Measurements from ENCODE around the gene SCIMP.
"Not testable (repeated sequence)": the region's sequence is repeated elsewhere in the genome, so short reads cannot be mapped to it uniquely, and the experiment has no call there.

The SCIMP gene

GRCh38 chr17:5257124-5257523 lies 22.5 kb upstream of the SCIMP start:
- Histone ChIP-seq H3K9me3 (ENCODE audit: control insufficient read depth, insufficient read depth, low read length) (no peaks in the 10 kb centered on the region), H3K9ac (ENCODE audit: low read depth, low read length) (no peak overlapping the region), H3K27me3 (ENCODE audit: control insufficient read depth, insufficient read depth, low read length) (no peaks in the 10 kb centered on the region), H3K36me3 (ENCODE audit: control insufficient read depth, insufficient read depth, low read length) (no peaks in the 10 kb centered on the region), H3K4me1 (ENCODE audit: control insufficient read depth, insufficient read depth, low read length) (no peaks in the 10 kb centered on the region), H3K4me3 (ENCODE audit: low read depth, low read length) (no peak overlapping the region)

DNA sequence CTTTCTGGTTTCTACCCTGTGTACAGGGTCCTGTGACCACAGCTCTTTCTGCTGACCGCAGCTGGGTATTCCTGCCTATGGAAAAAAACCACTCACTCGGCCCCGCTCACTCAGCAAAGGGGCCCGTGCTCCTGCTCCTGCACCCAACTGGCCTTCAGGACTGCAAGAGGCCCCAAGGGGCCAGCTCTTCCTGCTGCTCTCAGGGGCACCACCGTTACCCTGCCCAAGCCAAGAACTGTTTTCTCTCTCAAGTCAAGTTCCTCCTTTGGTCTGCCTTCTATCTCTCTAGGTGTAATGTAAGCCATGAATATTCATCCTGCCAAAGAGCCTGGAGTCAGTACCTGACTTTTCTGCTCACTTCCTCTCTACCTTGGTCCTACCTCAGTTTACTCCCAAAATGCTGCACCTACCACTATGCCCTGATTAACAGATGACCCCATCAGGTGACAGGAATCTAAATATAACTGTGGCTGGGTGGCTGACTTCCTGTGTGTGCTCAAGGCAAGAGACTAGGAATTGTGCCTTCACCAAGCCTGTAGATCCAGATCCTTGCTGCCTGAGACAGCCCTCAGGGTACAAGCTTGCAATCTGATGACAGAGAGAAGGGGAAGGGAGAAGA lies 20.4 kb upstream of the SCIMP start:
- Histone ChIP-seq H3K9ac (ENCODE audit: low read depth, low read length) (no peak overlapping the region), H3K36me3 (ENCODE audit: control insufficient read depth, insufficient read depth, low read length) (no peaks in the 10 kb centered on the region), H3K4me1 (ENCODE audit: control insufficient read depth, insufficient read depth, low read length) (no peaks in the 10 kb centered on the region), H3K27me3 (ENCODE audit: control insufficient read depth, insufficient read depth, low read length) (no peaks in the 10 kb centered on the region), H3K9me3 (ENCODE audit: control insufficient read depth, insufficient read depth, low read length) (no peaks in the 10 kb centered on the region), H3K4me3 (ENCODE audit: low read depth, low read length) (no peak overlapping the region)

DNA sequence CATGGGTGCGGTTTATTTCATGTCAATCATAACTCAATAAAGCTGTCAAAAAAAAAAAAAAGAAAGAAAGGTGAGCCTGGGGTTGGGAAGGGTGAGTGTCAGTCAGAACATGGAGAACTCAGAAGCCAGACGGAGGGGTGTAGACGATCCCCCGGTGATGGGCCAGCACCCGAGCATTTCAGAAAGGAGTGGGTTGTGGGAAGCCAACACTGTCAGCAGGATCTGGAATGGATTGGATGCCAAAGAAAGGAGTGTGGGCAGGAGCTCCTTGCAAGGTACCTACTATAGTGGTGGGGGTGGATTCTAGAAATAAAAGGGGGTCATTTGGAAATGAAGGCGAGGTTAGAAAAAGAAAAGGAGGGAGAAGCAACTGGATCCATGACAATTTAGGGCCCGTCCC lies 19.8 kb upstream of the SCIMP start:
- H3K4me3 ChIP-seq (ENCODE audit: low read depth, low read length) = no peak overlapping the region
- no peaks in the 10 kb centered on the region for H3K27me3 ChIP-seq (ENCODE audit: control insufficient read depth, insufficient read depth, low read length)
- no peaks in the 10 kb centered on the region for H3K9me3 ChIP-seq (ENCODE audit: control insufficient read depth, insufficient read depth, low read length)
- no peaks in the 10 kb centered on the region for H3K36me3 ChIP-seq (ENCODE audit: control insufficient read depth, insufficient read depth, low read length)
- H3K9ac ChIP-seq (ENCODE audit: low read depth, low read length) = no peak overlapping the region
- H3K4me1 ChIP-seq (ENCODE audit: control insufficient read depth, insufficient read depth, low read length) = no peaks in the 10 kb centered on the region

DNA sequence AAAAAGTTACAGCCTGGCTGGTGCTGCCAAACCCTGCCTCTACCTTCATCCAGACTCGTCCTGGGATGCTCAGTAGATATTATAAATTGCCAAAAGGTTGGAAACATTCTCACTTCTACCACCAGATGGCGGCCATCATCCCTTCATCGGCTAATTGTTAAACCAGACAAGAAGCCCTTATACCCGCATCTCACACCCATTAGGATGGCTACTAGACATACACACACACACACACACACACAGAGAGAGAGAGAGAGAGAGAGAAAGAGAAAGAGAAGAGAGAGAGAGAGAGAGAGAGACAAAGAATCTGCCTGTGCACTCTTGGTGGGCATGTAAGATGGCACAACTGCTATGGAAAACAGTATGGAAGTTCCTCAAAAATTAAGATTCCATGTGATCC lies 15.0 kb upstream of the SCIMP start:
- Histone ChIP-seq H3K9ac (ENCODE audit: low read depth, low read length) (no peak overlapping the region), H3K9me3 (ENCODE audit: control insufficient read depth, insufficient read depth, low read length) (no peaks in the 10 kb centered on the region), H3K36me3 (ENCODE audit: control insufficient read depth, insufficient read depth, low read length) (no peaks in the 10 kb centered on the region), H3K27me3 (ENCODE audit: control insufficient read depth, insufficient read depth, low read length) (no peaks in the 10 kb centered on the region), H3K4me3 (ENCODE audit: low read depth, low read length) (no peak overlapping the region), H3K4me1 (ENCODE audit: control insufficient read depth, insufficient read depth, low read length) (no peaks in the 10 kb centered on the region)

- Histone ChIP-seq H3K9me3 (ENCODE audit: control insufficient read depth, insufficient read depth, low read length) (no peaks in the 10 kb centered on the region), H3K27me3 (ENCODE audit: control insufficient read depth, insufficient read depth, low read length) (no peaks in the 10 kb centered on the region), H3K9ac (ENCODE audit: low read depth, low read length) (no peak overlapping the region)
Measured at GRCh38 chr17:5248821-5249479, 14.3 kb upstream of the SCIMP start.

DNA sequence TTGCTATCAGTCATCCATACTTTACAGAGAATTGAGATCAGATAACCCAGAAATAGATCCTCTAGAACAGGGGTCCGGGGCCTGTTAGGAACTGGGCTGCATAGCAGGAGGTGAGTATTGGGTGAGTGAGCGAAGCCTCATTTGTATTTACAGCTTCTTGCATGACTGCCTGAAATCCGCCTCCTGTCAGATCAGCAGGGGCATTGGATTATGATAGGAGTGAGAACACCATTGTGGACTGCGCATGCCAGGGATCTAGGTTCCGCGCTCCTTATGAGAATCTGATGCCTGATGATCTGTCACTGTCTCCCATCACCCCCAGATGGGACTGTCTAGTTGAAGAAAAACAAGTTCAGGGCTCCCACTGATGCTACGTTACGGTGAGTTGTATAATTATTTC lies 13.0 kb upstream of the SCIMP start:
- Histone ChIP-seq H3K4me3 (ENCODE audit: low read depth, low read length) (no peak overlapping the region), H3K4me1 (ENCODE audit: control insufficient read depth, insufficient read depth, low read length) (no peaks in the 10 kb centered on the region), H3K9me3 (ENCODE audit: control insufficient read depth, insufficient read depth, low read length) (no peaks in the 10 kb centered on the region), H3K9ac (ENCODE audit: low read depth, low read length) (no peak overlapping the region), H3K27me3 (ENCODE audit: control insufficient read depth, insufficient read depth, low read length) (no peaks in the 10 kb centered on the region), H3K36me3 (ENCODE audit: control insufficient read depth, insufficient read depth, low read length) (no peaks in the 10 kb centered on the region)

More at GRCh38 chr17:5248821-5249479, 14.3 kb upstream of the SCIMP start:
- Histone ChIP-seq H3K4me1 (ENCODE audit: control insufficient read depth, insufficient read depth, low read length) (no peaks in the 10 kb centered on the region), H3K36me3 (ENCODE audit: control insufficient read depth, insufficient read depth, low read length) (no peaks in the 10 kb centered on the region), H3K4me3 (ENCODE audit: low read depth, low read length) (no peak overlapping the region)

GRCh38 chr17:5241861-5242671 lies 7.4 kb upstream of the SCIMP start:
- Histone ChIP-seq H3K4me3 (ENCODE audit: low read depth, low read length) (no peak overlapping the region), H3K4me1 (ENCODE audit: control insufficient read depth, insufficient read depth, low read length) (no peaks in the 10 kb centered on the region), H3K27me3 (ENCODE audit: control insufficient read depth, insufficient read depth, low read length) (no peaks in the 10 kb centered on the region), H3K9ac (ENCODE audit: low read depth, low read length) (no peak overlapping the region), H3K9me3 (ENCODE audit: control insufficient read depth, insufficient read depth, low read length) (no peaks in the 10 kb centered on the region), H3K36me3 (ENCODE audit: control insufficient read depth, insufficient read depth, low read length) (no peaks in the 10 kb centered on the region)

GRCh38 chr17:5239769-5240168 lies 5.1 kb upstream of the SCIMP start:
- not testable (repeated sequence) for H3K9me3 ChIP-seq (ENCODE audit: control insufficient read depth, insufficient read depth, low read length); H3K27me3 ChIP-seq (ENCODE audit: control insufficient read depth, insufficient read depth, low read length); H3K4me3 ChIP-seq (ENCODE audit: low read depth, low read length); H3K4me1 ChIP-seq (ENCODE audit: control insufficient read depth, insufficient read depth, low read length); H3K36me3 ChIP-seq (ENCODE audit: control insufficient read depth, insufficient read depth, low read length); H3K9ac ChIP-seq (ENCODE audit: low read depth, low read length)

DNA sequence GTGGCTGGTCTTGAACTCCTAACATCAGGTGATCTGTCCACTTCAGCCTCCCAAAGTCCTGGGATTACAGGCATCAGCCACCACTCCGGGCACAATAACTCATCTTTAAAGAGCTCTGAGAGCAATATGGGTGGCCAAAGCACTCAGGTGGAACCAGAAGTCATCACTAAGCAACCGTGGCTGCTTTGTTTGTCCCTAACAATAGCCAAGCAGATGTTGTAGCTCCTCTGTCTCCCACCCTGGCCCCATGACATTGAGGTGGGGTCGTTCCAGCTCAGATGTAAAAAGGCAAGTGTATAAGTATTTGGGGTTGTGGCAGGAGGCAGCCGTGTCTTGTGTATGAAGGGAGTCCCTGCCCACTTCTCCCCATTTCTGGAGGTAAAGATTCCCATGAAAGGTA lies 3.7 kb upstream of the SCIMP start:
- no peaks in the 10 kb centered on the region for H3K4me1 ChIP-seq (ENCODE audit: control insufficient read depth, insufficient read depth, low read length)
- H3K36me3 ChIP-seq (ENCODE audit: control insufficient read depth, insufficient read depth, low read length) = no peaks in the 10 kb centered on the region
- no peaks in the 10 kb centered on the region for H3K27me3 ChIP-seq (ENCODE audit: control insufficient read depth, insufficient read depth, low read length)
- no peak overlapping the region for H3K4me3 ChIP-seq (ENCODE audit: low read depth, low read length)
- no peaks in the 10 kb centered on the region for H3K9me3 ChIP-seq (ENCODE audit: control insufficient read depth, insufficient read depth, low read length)
- H3K9ac ChIP-seq (ENCODE audit: low read depth, low read length) = no peak overlapping the region

- Histone ChIP-seq H3K9me3 (ENCODE audit: control insufficient read depth, insufficient read depth, low read length) (no peaks in the 10 kb centered on the region), H3K27me3 (ENCODE audit: control insufficient read depth, insufficient read depth, low read length) (no peaks in the 10 kb centered on the region), H3K36me3 (ENCODE audit: control insufficient read depth, insufficient read depth, low read length) (no peaks in the 10 kb centered on the region), H3K9ac (ENCODE audit: low read depth, low read length) (no peak overlapping the region), H3K4me3 (ENCODE audit: low read depth, low read length) (no peak overlapping the region), H3K4me1 (ENCODE audit: control insufficient read depth, insufficient read depth, low read length) (no peaks in the 10 kb centered on the region)
Measured at GRCh38 chr17:5237541-5238016, 2.9 kb upstream of the SCIMP start.

GRCh38 chr17:5236938-5237540 lies 2.4 kb upstream of the SCIMP start:
- no peaks in the 10 kb centered on the region for H3K27me3 ChIP-seq (ENCODE audit: control insufficient read depth, insufficient read depth, low read length)
- H3K4me3 ChIP-seq (ENCODE audit: low read depth, low read length) = no peak overlapping the region
- no peaks in the 10 kb centered on the region for H3K4me1 ChIP-seq (ENCODE audit: control insufficient read depth, insufficient read depth, low read length)
- no peaks in the 10 kb centered on the region for H3K9me3 ChIP-seq (ENCODE audit: control insufficient read depth, insufficient read depth, low read length)
- no peaks in the 10 kb centered on the region for H3K36me3 ChIP-seq (ENCODE audit: control insufficient read depth, insufficient read depth, low read length)
- no peak overlapping the region for H3K9ac ChIP-seq (ENCODE audit: low read depth, low read length)
